Measurements from ENCODE around the gene ABCD4. TPM values are rescaled to one million over a fixed set of nuclear protein-coding genes. Genes with fewer than 3 reads are reported as not detected.

The ABCD4 gene
- polyA plus RNA-seq, 1 donor from 2014 or later, result 106 TPM

DNA sequence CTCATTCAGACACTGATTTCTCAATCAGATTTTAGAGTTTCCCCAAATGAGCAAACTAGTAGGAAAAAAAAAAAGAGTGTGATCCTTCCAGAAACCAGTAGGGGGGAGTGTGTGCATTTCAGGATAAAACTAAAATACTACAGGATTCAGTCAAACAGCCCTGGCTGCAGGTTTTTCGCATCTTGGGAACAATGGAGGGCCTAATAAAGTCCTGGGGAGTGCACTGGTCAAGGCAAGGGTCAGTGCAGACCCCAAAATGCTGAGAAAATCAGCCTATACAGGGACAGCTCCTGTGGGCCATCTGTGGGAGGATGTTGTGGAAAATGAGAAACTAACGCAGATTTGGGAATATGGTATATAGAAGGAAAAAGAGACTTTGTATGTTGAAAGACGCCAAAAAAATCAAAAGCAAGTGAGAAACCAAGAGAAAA is 22.2 kb upstream of the ABCD4 start:
- Histone ChIP-seq H3F3A (ENCODE audit: insufficient read depth, low read length, poor library complexity, severe bottlenecking) (no peaks in the 10 kb centered on the region), H2AFZ (ENCODE audit: low read depth, low read length) (no peak overlapping the region), H3K9me3 (ENCODE audit: low read length) (no peaks in the 10 kb centered on the region), H3K79me2 (replicated peaks; ENCODE audit: insufficient read depth, low read length) (no peaks in the 10 kb centered on the region), H3K36me3 (ENCODE audit: insufficient read depth, low read length) (no peaks in the 10 kb centered on the region), H3K4me3 (ENCODE audit: low read length) (no peak overlapping the region), H3K4me2 (ENCODE audit: low read length) (no peak overlapping the region), H3K27me3 (ENCODE audit: insufficient read depth, low read depth, low read length) (no peaks in the 10 kb centered on the region), H3K9ac (ENCODE audit: low read length) (no peak overlapping the region), H4K20me1 (ENCODE audit: insufficient read depth) (no peaks in the 10 kb centered on the region), H3K9me2 (ENCODE audit: insufficient read depth, low read length) (no peaks in the 10 kb centered on the region), H3K27ac (ENCODE audit: low read length) (no peak overlapping the region)
- TF ChIP-seq RAD21 (conservative IDR thresholded peaks at IDR 0.05), result peak; percentile 66
- no peak for TF ChIP-seq MXI1 (conservative IDR thresholded peaks at IDR 0.05; ENCODE audit: poor library complexity, severe bottlenecking)
- peak; percentile 69 for TF ChIP-seq SMC3 (conservative IDR thresholded peaks at IDR 0.05; ENCODE audit: poor library complexity)
- TF ChIP-seq TAF1 (IDR thresholded peaks at IDR 0.05; ENCODE audit: low read depth), result no peak
- TF ChIP-seq, protein P1, sequence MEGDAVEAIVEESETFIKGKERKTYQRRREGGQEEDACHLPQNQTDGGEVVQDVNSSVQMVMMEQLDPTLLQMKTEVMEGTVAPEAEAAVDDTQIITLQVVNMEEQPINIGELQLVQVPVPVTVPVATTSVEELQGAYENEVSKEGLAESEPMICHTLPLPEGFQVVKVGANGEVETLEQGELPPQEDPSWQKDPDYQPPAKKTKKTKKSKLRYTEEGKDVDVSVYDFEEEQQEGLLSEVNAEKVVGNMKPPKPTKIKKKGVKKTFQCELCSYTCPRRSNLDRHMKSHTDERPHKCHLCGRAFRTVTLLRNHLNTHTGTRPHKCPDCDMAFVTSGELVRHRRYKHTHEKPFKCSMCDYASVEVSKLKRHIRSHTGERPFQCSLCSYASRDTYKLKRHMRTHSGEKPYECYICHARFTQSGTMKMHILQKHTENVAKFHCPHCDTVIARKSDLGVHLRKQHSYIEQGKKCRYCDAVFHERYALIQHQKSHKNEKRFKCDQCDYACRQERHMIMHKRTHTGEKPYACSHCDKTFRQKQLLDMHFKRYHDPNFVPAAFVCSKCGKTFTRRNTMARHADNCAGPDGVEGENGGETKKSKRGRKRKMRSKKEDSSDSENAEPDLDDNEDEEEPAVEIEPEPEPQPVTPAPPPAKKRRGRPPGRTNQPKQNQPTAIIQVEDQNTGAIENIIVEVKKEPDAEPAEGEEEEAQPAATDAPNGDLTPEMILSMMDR (IDR thresholded peaks at IDR 0.05; ENCODE audit: poor library complexity, severe bottlenecking), result peak; percentile 70

DNA sequence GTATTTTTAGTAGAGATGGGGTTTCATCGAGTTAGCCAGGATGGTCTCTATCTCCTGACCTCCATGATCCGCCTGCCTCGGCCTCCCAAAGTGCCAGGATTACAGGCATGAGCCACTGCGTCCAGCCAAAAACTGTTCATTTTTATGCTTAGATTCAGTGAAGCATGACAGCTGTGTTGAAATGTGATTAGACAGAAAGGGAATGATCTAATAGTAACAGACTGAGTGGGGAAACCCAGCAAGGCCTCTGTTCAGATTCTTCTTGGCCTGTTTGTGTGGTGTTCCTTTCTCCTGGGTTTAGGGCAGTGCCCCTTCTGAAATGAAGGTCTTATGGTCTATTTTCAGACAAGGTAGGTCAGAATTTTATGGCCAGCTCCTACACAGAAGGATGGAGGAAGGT is 11.8 kb upstream of the ABCD4 start:
- no peaks in the 10 kb centered on the region for H3K36me3 ChIP-seq (ENCODE audit: insufficient read depth, low read length)
- H3K79me2 ChIP-seq (replicated peaks; ENCODE audit: insufficient read depth, low read length), result no peaks in the 10 kb centered on the region
- no peak overlapping the region for H3K4me2 ChIP-seq (ENCODE audit: low read length)
- no peak overlapping the region for H2AFZ ChIP-seq (ENCODE audit: low read depth, low read length)
- no peaks in the 10 kb centered on the region for H3K27me3 ChIP-seq (ENCODE audit: insufficient read depth, low read depth, low read length)
- no peaks in the 10 kb centered on the region for H3F3A ChIP-seq (ENCODE audit: insufficient read depth, low read length, poor library complexity, severe bottlenecking)
- H4K20me1 ChIP-seq (ENCODE audit: insufficient read depth), result no peaks in the 10 kb centered on the region
- no peaks in the 10 kb centered on the region for H3K9me3 ChIP-seq (ENCODE audit: low read length)
- H3K27ac ChIP-seq (ENCODE audit: low read length), result no peak overlapping the region
- H3K9me2 ChIP-seq (ENCODE audit: insufficient read depth, low read length), result no peaks in the 10 kb centered on the region
- no peak overlapping the region for H3K4me3 ChIP-seq (ENCODE audit: low read length)
- TF ChIP-seq POLR2AphosphoS5 (IDR thresholded peaks at IDR 0.05) (no peak), EP300 (conservative IDR thresholded peaks at IDR 0.05; ENCODE audit: poor library complexity, severe bottlenecking) (no peak), TAF1 (IDR thresholded peaks at IDR 0.05; ENCODE audit: low read depth) (no peak), MXI1 (conservative IDR thresholded peaks at IDR 0.05; ENCODE audit: poor library complexity, severe bottlenecking) (no peak)
- TF ChIP-seq, protein P1 (IDR thresholded peaks at IDR 0.05; ENCODE audit: poor library complexity, severe bottlenecking), result no peak
- H3K9ac ChIP-seq (ENCODE audit: low read length), result no peak overlapping the region

DNA sequence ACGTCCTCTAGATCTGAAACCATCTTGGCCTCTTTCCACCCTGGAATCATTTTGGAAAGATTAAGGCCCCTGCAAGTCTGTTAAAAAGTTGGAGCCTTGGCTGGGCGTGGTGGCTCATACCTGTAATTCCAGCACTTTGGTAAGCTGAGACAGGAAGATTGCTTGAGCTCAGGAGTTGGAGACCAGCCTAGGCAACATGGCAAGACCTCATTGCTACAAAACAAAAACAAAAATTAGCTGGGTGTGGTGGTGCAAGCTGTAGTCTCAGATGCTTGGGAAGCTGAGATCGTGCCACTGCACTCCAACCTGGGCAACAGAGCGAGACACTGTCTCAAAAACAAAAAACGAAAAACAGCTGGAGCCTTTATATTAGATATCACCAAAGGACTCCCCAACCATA is 10.9 kb upstream of the ABCD4 start:
- no peak for TF ChIP-seq SMC3 (conservative IDR thresholded peaks at IDR 0.05; ENCODE audit: poor library complexity)
- no peak for TF ChIP-seq POLR2AphosphoS5 (IDR thresholded peaks at IDR 0.05)
- no peak for TF ChIP-seq TAF1 (IDR thresholded peaks at IDR 0.05; ENCODE audit: low read depth)
- TF ChIP-seq EZH2 (IDR thresholded peaks at IDR 0.05; ENCODE audit: borderline replicate concordance, insufficient read depth, low read length, poor library complexity, severe bottlenecking), result no peak
- TF ChIP-seq EP300 (conservative IDR thresholded peaks at IDR 0.05; ENCODE audit: poor library complexity, severe bottlenecking), result no peak
- TF ChIP-seq, protein P2, sequence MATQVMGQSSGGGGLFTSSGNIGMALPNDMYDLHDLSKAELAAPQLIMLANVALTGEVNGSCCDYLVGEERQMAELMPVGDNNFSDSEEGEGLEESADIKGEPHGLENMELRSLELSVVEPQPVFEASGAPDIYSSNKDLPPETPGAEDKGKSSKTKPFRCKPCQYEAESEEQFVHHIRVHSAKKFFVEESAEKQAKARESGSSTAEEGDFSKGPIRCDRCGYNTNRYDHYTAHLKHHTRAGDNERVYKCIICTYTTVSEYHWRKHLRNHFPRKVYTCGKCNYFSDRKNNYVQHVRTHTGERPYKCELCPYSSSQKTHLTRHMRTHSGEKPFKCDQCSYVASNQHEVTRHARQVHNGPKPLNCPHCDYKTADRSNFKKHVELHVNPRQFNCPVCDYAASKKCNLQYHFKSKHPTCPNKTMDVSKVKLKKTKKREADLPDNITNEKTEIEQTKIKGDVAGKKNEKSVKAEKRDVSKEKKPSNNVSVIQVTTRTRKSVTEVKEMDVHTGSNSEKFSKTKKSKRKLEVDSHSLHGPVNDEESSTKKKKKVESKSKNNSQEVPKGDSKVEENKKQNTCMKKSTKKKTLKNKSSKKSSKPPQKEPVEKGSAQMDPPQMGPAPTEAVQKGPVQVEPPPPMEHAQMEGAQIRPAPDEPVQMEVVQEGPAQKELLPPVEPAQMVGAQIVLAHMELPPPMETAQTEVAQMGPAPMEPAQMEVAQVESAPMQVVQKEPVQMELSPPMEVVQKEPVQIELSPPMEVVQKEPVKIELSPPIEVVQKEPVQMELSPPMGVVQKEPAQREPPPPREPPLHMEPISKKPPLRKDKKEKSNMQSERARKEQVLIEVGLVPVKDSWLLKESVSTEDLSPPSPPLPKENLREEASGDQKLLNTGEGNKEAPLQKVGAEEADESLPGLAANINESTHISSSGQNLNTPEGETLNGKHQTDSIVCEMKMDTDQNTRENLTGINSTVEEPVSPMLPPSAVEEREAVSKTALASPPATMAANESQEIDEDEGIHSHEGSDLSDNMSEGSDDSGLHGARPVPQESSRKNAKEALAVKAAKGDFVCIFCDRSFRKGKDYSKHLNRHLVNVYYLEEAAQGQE (IDR thresholded peaks at IDR 0.05; ENCODE audit: borderline replicate concordance), result no peak
- no peak for TF ChIP-seq MXI1 (conservative IDR thresholded peaks at IDR 0.05; ENCODE audit: poor library complexity, severe bottlenecking)
- TF ChIP-seq, protein P1 (IDR thresholded peaks at IDR 0.05; ENCODE audit: poor library complexity, severe bottlenecking), result no peak
- TF ChIP-seq RAD21 (conservative IDR thresholded peaks at IDR 0.05), result no peak
- H3K9me2 ChIP-seq (ENCODE audit: insufficient read depth, low read length), result no peaks in the 10 kb centered on the region
- H3K79me2 ChIP-seq (replicated peaks; ENCODE audit: insufficient read depth, low read length), result no peaks in the 10 kb centered on the region
- H3F3A ChIP-seq (ENCODE audit: insufficient read depth, low read length, poor library complexity, severe bottlenecking), result no peaks in the 10 kb centered on the region
- no peaks in the 10 kb centered on the region for H3K27me3 ChIP-seq (ENCODE audit: insufficient read depth, low read depth, low read length)
- no peaks in the 10 kb centered on the region for H3K9me3 ChIP-seq (ENCODE audit: low read length)
- H2AFZ ChIP-seq (ENCODE audit: low read depth, low read length), result no peak overlapping the region
- no peaks in the 10 kb centered on the region for H4K20me1 ChIP-seq (ENCODE audit: insufficient read depth)
- no peaks in the 10 kb centered on the region for H3K36me3 ChIP-seq (ENCODE audit: insufficient read depth, low read length)
- no peak overlapping the region for H3K4me3 ChIP-seq (ENCODE audit: low read length)
- no peak overlapping the region for H3K4me2 ChIP-seq (ENCODE audit: low read length)
- H3K27ac ChIP-seq (ENCODE audit: low read length), result no peak overlapping the region
- H3K9ac ChIP-seq (ENCODE audit: low read length), result no peak overlapping the region

All from neural cell (in vitro differentiated cells).